NCI-H446 treated with DMSO at 0.1 percent for 48 hours (cell line): ENCODE results near the gene MGME1.
A peak's percentile ranks its signal among the peaks of the same experiment; 100 is the strongest.

ENCODE experiments used
- DNase-seq: peaks from one replicate; lab custom pipeline; 2025; lab: John Stamatoyannopoulos, UW

Gene MGME1

DNA sequence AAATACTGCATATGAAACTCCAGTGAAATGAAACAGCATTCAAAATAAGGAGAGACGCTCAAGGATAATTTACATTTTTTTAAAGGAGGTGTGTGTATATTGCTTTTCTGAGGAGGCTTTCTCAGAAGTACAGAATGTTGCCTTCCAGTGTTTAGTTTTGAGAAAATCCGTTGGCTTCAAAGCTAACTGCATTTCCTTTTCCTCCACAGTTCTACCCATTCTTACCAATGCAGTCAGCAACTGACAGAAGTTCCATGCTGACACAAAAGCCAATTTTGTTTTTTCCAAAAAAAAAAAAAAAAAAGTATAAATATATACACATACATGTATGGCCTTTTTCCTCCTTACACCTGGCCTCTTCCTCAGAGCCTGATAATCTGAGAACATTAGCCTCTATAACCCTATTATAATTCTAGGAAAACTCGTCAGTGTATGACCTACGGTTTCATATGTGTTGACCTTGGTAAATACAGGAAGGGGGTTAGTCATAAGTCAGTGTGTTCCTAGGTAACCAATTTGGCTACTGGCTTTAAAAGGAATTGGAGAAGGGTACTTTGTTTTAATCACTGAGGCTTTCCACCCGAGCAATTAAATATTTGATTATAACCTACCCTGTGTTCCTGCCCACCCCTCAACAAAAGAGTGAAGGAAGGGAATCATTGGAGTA, 24.2 kb downstream of the MGME1 start:
- DNase-seq, result no peak

GRCh38 chr20:17993546-17993945, 24.7 kb downstream of the MGME1 start:
- no peak for DNase-seq

GRCh38 chr20:17995967-17996819, 27.4 kb downstream of the MGME1 start:
- peak; percentile 64 for DNase-seq

- DNase-seq, result no peak
Observed at GRCh38 chr20:17998446-17998845, 29.6 kb downstream of the MGME1 start.

- DNase-seq, result no peak
Observed at GRCh38 chr20:17999566-17999965, 30.7 kb downstream of the MGME1 start.

DNA sequence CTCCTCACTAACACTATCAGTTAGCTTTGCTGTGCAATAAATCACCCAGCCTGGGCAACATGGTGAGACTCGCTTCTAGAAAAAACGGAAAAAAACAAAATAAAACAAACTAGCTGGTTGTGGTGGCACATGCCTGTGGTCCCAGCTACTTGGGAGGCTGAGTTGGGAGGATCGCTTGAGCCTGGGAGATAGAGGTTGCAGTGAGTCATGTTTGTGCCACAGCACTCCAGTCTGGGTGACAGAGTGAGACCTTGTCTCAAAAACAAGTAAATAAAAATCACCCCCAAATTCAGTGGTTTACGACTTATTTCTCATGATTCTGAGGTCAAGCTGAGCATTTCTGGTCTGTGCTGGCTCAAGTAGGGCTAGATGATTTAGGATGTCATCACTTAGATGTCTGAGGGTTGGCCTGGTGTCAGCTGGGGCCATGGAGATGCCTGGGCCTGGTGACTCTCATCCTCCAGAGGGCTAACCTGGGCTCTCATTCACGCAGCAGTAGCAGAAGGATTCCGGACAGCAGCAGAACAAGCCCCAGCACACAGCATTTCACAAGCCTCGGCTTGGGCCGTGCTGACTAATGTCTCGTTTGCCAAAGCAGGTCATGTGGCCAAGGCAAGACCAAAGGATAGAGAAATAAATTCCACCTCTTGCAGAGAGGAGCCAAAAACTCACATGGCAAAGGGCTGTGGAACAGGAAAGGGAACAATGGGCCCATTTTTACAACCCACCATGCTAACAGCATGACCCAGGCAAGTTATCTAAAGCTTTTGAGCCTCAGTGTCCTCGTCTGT, 32.5 kb downstream of the MGME1 start:
- no peak for DNase-seq

GRCh38 chr20:18003897-18004296, 35.1 kb downstream of the MGME1 start:
- DNase-seq, result no peak

DNA sequence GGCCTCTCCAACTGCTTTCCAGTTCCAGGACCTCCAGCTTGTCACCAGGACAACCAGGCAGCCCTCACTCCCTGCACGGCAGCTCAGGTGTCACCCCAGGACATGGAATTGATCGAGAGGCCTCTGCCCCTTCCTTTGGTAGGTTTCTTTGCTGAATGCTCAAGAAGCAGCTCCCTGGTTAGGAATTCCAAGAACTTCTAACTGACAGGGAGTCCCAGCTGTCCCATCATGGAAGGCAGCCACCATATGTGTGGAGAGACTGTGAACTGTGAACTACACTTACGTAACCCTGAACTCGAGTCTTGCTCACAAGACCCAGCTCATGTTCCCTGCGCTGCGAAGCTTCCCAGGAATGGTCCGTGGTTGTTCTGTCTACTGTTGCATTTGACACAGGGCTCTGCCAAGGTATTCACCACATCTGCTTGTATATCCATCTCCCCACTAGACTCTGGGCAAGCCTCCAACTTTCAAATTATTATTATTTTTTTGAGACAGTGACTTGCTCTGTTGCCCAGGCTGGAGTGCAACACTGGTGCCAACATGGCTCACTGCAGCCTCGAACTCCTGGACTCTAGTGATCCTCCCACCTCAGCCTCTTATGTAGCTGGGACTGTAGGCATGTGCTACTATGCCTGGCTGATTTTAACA, 35.7 kb downstream of the MGME1 start:
- DNase-seq, result peak; percentile 79

DNA sequence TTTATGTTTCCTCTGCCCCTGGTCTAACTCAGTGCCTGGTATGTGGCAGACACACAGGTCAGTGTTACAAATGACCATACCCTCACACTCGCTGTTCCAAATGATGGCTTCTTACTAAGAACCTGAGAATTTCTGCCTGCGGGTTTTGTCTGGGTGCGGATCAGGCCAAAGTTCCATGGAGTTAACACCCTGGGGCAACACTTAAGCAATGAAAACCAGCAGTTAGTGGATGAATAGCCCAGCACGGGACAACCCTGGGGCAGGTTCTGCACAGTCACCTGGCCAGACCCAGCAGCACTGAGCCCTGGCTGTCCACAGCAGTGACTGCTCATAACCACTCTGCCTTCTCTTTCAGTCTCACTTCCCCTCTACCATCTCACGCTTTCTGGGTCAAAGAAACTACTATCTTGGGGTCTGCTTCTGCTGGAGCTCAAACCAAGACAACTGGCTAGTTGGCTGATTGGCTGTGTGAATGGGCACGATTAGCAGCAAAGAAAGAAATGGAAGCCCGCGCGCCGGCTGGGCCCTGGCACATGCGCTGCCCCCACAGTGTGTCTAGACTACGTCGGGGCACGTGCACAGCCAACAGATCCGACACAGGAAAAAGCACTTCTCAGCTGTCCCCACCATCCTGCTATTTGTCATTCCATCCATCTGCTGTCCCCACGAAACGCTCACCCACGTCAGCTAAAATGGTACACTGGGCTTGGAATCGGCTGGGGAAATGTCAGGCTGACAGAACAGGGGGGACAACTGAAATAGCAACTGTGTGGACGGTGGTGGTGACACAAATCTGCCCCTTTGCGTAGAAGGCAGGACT, 36.6 kb downstream of the MGME1 start:
- no peak for DNase-seq

- DNase-seq, result no peak
Observed at GRCh38 chr20:18005990-18006364, 37.2 kb downstream of the MGME1 start.

DNA sequence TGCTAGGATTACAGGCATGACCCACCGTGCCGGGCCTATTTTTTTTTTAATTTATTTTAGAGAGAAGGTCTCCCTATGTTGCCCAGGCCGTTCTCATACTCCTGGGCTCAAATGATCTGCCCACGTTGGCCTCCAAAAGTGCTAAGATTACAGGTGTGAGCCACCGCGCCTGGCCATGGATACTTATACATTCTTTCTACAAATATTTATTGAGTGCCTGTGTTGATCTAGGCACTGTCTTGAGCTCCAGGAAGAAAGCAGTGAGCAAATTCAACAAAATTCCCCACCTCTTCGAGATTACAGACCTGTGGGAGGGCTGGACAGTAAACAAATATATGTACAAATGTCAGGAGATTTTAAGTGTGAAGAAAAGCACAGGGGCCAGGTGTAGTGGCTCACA, 37.9 kb downstream of the MGME1 start:
- DNase-seq, result no peak

GRCh38 chr20:18007534-18008292, 38.9 kb downstream of the MGME1 start:
- DNase-seq, result peak; percentile 82

DNA sequence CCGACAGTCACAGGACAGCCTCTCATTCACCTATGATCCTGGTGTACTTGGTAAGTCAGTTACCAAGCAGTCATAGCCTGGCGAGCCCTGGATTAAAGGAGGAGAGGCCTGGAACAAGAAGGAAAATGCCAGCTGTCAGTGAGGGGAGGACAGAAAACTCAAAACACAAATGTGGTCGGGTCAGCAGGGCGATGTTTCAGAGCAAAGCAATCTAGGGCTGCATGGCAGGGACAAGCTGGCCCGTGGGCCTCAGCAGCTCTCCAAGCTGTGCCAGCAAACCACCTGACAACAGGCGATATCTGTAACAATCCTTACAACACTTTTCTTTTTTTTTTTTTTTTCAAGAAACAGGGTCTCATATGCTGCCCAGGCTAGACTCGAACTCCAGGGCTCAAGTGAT, 40.3 kb downstream of the MGME1 start:
- no peak for DNase-seq

GRCh38 chr20:18011482-18011881, 42.7 kb downstream of the MGME1 start:
- no peak for DNase-seq

GRCh38 chr20:18011951-18012645, 43.3 kb downstream of the MGME1 start:
- DNase-seq, result no peak

GRCh38 chr20:18012901-18013300, 44.1 kb downstream of the MGME1 start:
- DNase-seq, result no peak

DNA sequence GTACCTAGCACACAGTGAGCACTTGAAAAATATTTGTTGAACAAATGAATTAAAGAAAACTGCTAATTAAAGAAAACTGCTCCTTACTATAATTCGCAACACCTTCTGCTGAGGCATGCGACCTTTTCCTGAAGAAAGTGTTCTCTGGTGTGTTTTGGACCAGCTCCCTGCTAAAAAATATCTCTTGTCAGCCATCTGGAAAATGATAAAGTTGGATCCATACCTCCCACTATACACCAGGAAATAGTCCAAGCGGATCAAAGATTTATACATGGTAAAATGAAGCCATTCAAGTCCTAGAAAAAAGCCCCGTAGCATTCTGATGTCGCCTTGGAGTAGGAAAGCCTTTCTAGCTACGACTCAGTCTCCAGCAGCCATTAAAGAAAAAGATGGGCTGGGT, 45.6 kb downstream of the MGME1 start:
- DNase-seq, result no peak

GRCh38 chr20:18016772-18017171, 48.0 kb downstream of the MGME1 start:
- DNase-seq, result no peak

DNA sequence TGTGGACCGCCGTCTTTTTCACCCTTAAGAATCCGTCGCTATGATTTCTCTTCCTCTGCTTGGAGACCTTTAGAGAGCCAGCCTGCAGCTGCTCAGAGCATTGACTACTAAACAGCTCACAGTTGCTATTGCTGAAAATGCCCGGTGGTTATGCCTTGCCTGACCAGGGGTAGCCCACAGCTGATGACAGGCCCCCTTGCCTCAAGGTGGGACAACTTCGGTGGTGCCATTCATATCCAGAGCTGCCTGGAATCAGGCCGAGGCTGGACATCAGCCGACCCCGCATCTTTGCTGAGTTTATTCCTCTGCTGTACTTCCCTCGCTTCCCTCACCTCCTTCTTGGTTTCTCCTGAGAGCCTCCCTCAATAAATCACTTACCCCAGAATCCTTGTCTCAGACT, 49.3 kb downstream of the MGME1 start:
- no peak for DNase-seq

GRCh38 chr20:18019068-18019467, 50.2 kb downstream of the MGME1 start:
- DNase-seq, result no peak
